Testis (tissue), 2 donors: ENCODE results near the gene AGBL1.

Experiments
- CTCF ChIP-seq, 3 experiments: fragments of 450-650 bp in 2 of 3; fragments of 200-600 bp in 1 of 3; sonication (generic) in 1 of 3; IDR thresholded peaks; one replicate each; pipeline ENCODE4 v1.5.1; 2016 to 2019; ENCODE audit warnings: antibody characterized with exemption in 3 of 3, mild to moderate bottlenecking in 2 of 3, moderate library complexity in 1 of 3
- POLR2A ChIP-seq: fragments of 450-650 bp; IDR thresholded peaks from one replicate; pipeline ENCODE4 v1.6.1; 2017; ENCODE audit warnings: antibody characterized with exemption, mild to moderate bottlenecking, moderate library complexity

GRCh38 chr15:86802244-86802643, 722.6 kb downstream of the AGBL1 start:
- TF ChIP-seq CTCF (IDR thresholded peaks at IDR 0.05) (no peak), POLR2A (no peak)
